ENCODE data around the gene ERI3.

GRCh38 chr1:44254392-44254910, 100.6 kb downstream of the ERI3 start:
- TF ChIP-seq EZH2 (IDR thresholded peaks at IDR 0.05; ENCODE audit: borderline replicate concordance, low read depth, low read length, severe bottlenecking) (no peak), CTCF (IDR thresholded peaks at IDR 0.05; ENCODE audit: borderline replicate concordance, extremely low read depth, low read length, poor library complexity, severe bottlenecking) (no peak)

Measured in DND-41 (cell line).